Transverse colon (tissue), 4 donors: Measurements from ENCODE around the gene TFCP2L1.

ENCODE experiments used
- POLR2AphosphoS5 ChIP-seq, 3 donors: sonication (generic); formaldehyde crosslinking; IDR thresholded peaks; one replicate each; pipeline ENCODE4 v1.6.1; 2016; ENCODE audit warnings: antibody characterized with exemption in 3 of 3
- TF ChIP-seq, protein P1 (sequence below), 5 experiments: fragments of 200-600 bp in 3 of 5; fragments of 450-650 bp in 2 of 5; sonication (generic) in 3 of 5; IDR thresholded peaks; 1 replicate in 2 of 5; 2 replicates in 3 of 5; pipeline ENCODE4 v1.5.1; 2016 to 2017; ENCODE audit warnings: antibody characterized with exemption in 5 of 5, inconsistent platforms in 3 of 5, mild to moderate bottlenecking in 2 of 5, moderate library complexity in 1 of 5

DNA sequence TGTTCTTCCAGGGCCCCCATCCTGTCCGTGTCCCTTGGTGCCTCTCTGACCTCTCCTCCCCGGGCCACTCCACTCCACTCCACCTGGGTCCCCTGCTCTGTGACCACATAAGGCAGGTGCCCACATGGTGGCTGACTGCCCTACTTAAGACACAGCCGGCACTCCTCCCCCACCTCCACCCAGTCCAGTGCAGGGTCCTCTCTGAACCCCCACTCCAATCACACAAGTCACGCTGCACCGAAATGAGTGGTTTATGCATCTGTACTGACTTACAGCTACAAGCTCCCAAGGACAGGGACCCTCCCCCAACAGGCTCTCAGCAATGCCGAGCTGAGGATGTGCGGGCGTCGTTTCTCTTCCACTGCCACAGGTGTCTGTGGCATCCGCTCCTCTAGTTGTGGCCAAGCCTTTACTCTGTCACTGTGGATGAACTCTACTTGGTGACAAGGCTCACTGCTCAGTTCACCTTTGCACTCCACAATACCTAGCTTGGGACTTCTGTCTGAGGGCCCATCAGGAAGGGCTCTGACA, 48.3 kb downstream of the TFCP2L1 start:
- no peak for TF ChIP-seq POLR2AphosphoS5 (IDR thresholded peaks at IDR 0.05)
- TF ChIP-seq, protein P1, sequence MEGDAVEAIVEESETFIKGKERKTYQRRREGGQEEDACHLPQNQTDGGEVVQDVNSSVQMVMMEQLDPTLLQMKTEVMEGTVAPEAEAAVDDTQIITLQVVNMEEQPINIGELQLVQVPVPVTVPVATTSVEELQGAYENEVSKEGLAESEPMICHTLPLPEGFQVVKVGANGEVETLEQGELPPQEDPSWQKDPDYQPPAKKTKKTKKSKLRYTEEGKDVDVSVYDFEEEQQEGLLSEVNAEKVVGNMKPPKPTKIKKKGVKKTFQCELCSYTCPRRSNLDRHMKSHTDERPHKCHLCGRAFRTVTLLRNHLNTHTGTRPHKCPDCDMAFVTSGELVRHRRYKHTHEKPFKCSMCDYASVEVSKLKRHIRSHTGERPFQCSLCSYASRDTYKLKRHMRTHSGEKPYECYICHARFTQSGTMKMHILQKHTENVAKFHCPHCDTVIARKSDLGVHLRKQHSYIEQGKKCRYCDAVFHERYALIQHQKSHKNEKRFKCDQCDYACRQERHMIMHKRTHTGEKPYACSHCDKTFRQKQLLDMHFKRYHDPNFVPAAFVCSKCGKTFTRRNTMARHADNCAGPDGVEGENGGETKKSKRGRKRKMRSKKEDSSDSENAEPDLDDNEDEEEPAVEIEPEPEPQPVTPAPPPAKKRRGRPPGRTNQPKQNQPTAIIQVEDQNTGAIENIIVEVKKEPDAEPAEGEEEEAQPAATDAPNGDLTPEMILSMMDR (IDR thresholded peaks at IDR 0.05): no peak
